GM12878 (cell line): ENCODE measurements around the gene RECK. TPM values are rescaled to one million over a fixed set of nuclear protein-coding genes. Genes with fewer than 3 reads are reported as not detected.

Experiments
- BCL11A ChIP-seq: IDR thresholded peaks from 2 replicates; pipeline ENCODE4 v1.6.1; 2011; ENCODE audit warnings: low read depth, low read length
- CBX3 ChIP-seq: fragments of 200-600 bp; sonication (generic); IDR thresholded peaks from 2 replicates; pipeline ENCODE4 v1.6.1; 2016; ENCODE audit warnings: low read depth, borderline replicate concordance
- CHD2 ChIP-seq: IDR thresholded peaks from 2 replicates; pipeline ENCODE4 v1.6.1; 2011; ENCODE audit warnings: low read depth, low read length, improper control_type of control experiment, borderline replicate concordance
- ETV6 ChIP-seq, 2 experiments: fragments of 450-650 bp in 1 of 2; IDR thresholded peaks in 1 of 2; conservative IDR thresholded peaks in 1 of 2; 2 replicates each; pipeline ENCODE4 v1.6.1; 2014; ENCODE audit warnings: antibody characterized with exemption in 1 of 2, borderline replicate concordance in 1 of 2, low read depth in 1 of 2, mild to moderate bottlenecking in 1 of 2, moderate library complexity in 1 of 2
- GABPA ChIP-seq: IDR thresholded peaks from 2 replicates; pipeline ENCODE4 v1.6.1; 2014; ENCODE audit warnings: antibody characterized with exemption, low read depth, mild to moderate bottlenecking, inconsistent platforms
- POLR2AphosphoS2 ChIP-seq: IDR thresholded peaks from 2 replicates; pipeline ENCODE4 v1.6.1; 2011; ENCODE audit warnings: low read depth, mild to moderate bottlenecking, low read length, improper control_type of control experiment, moderate library complexity
- RB1 ChIP-seq: fragments of 450-650 bp; formaldehyde crosslinking; IDR thresholded peaks from 2 replicates; pipeline ENCODE4 v1.6.1; 2017; ENCODE audit warnings: mild to moderate bottlenecking, borderline replicate concordance
- ZBTB40 ChIP-seq: fragments of 450-650 bp; IDR thresholded peaks from 2 replicates; pipeline ENCODE4 v1.6.1; 2016; ENCODE audit warnings: mild to moderate bottlenecking, moderate library complexity, borderline replicate concordance
- ZZZ3 ChIP-seq: IDR thresholded peaks from 2 replicates; pipeline ENCODE4 v1.6.1; 2011; ENCODE audit warnings: low read depth; ENCODE audit not compliant: control insufficient read depth, insufficient read length
- polyA plus RNA-seq, 11 experiments: library from polyadenylated mRNA; depleted of rRNA in 4 of 11; unstranded in 6 of 11; stranded (reverse) in 5 of 11; fragments of >200 nt; fragmentation: Nextera tagmentation in 4 of 11; fragmentation: Illumina TruSeq in 1 of 11; extraction: Ambion mirVana in 4 of 11; extraction: Trizol in 1 of 11; gene quantifications; 1 replicate in 1 of 11; 2 replicates in 10 of 11; pipeline versions ENCODE4 v1.2.1 to v1.2.3, GENCODE V29; 2011 to 2016; ENCODE audit warnings: inconsistent platforms in 2 of 11, missing spikeins in 2 of 11, low read depth in 1 of 11
- total RNA-seq, 4 experiments: library from RNA; depleted of rRNA in 3 of 4; stranded (reverse); fragments of >200 nt in 3 of 4; fragmentation: Illumina TruSeq in 1 of 4; extraction: Trizol in 1 of 4; gene quantifications; 2 replicates each; pipeline versions ENCODE4 v1.2.1 to v1.2.3, GENCODE V29; 2013 to 2021
- TF ChIP-seq, protein P1 (sequence below): fragments of 450-650 bp; IDR thresholded peaks from 2 replicates; pipeline ENCODE4 v1.6.1; 2017; ENCODE audit warnings: antibody characterized with exemption, mild to moderate bottlenecking, moderate library complexity
- TF ChIP-seq, protein P2 (sequence below), 3 experiments: IDR thresholded peaks in 2 of 3; conservative IDR thresholded peaks in 1 of 3; 2 replicates each; pipeline ENCODE4 v1.5.1; 2011; ENCODE audit warnings: low read depth in 3 of 3, low read length in 3 of 3, mild to moderate bottlenecking in 3 of 3, control low read depth in 2 of 3, moderate library complexity in 2 of 3, inconsistent platforms in 1 of 3, mixed read lengths in 1 of 3; ENCODE audit not compliant: control insufficient read depth in 2 of 3, insufficient read depth in 1 of 3; ENCODE audit errors: extremely low read depth in 1 of 3
- TF ChIP-seq, protein P3 (sequence below): fragments of 450-650 bp; formaldehyde crosslinking; IDR thresholded peaks from 2 replicates; pipeline ENCODE4 v1.5.0; 2022; ENCODE audit warnings: mild to moderate bottlenecking, missing genetic modification characterization

RECK gene
- total and polyA plus RNA-seq, 10 of the 15 experiments (the other 5 are each of a cell fraction or from before 2014, with no cell fraction given), result 0.02 to 0.40 (median 0.13) TPM

DNA sequence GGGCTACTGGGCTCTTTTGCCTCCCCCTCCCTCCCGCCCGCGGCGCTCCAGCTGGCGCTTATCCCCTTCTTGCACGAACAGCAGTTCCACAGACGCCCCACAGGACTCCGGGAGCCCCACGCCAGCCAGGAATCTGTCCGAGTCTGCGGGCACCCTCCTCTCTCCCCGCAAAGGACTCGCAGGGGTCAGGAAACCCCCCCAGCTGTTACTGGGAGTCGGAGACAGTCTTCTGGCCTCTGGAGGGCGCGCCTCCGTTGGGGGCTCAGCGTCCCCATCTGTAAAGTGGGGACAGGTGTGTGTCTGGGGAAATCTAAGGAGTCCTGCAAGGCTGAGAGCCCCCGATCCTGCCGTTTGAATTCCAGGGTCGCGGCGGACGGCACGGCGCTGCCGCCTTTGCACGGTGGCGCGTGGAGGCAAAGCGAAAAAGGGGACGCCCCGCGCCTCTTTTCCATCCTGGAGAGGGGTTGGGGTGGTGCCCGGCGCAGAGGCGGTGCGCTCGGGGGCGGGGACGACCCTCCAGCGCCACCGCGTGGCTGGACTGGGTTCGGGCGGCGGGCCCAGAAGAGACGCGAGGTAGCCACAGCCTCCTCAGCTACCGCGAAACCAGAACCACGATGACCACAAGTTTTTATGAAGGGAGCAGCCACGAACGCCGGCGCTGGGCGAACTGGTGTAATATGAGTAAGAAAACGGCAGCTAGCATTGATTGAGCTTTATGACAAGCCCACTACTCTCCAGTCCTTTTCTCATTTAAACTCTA lies 129.6 kb downstream of the RECK start (continued):
- TF ChIP-seq RB1 (0 out of 2 replicates have a peak, but pooled peaks have one; percentile 37), ZZZ3 (no peak), CHD2 (no peak), BCL11A (no peak), ZBTB40 (no peak), ETV6 (conservative IDR thresholded peaks at IDR 0.05 in 1 of 2, IDR thresholded peaks at IDR 0.05 in 1 of 2; ENCODE audit: borderline replicate concordance in 1 of 2, low read depth in 1 of 2) (no peak), GABPA (no peak), CBX3 (no peak), POLR2AphosphoS2 (no peak)
- TF ChIP-seq, protein P1, sequence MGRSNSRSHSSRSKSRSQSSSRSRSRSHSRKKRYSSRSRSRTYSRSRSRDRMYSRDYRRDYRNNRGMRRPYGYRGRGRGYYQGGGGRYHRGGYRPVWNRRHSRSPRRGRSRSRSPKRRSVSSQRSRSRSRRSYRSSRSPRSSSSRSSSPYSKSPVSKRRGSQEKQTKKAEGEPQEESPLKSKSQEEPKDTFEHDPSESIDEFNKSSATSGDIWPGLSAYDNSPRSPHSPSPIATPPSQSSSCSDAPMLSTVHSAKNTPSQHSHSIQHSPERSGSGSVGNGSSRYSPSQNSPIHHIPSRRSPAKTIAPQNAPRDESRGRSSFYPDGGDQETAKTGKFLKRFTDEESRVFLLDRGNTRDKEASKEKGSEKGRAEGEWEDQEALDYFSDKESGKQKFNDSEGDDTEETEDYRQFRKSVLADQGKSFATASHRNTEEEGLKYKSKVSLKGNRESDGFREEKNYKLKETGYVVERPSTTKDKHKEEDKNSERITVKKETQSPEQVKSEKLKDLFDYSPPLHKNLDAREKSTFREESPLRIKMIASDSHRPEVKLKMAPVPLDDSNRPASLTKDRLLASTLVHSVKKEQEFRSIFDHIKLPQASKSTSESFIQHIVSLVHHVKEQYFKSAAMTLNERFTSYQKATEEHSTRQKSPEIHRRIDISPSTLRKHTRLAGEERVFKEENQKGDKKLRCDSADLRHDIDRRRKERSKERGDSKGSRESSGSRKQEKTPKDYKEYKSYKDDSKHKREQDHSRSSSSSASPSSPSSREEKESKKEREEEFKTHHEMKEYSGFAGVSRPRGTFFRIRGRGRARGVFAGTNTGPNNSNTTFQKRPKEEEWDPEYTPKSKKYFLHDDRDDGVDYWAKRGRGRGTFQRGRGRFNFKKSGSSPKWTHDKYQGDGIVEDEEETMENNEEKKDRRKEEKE, result no peak
- TF ChIP-seq, protein P2, sequence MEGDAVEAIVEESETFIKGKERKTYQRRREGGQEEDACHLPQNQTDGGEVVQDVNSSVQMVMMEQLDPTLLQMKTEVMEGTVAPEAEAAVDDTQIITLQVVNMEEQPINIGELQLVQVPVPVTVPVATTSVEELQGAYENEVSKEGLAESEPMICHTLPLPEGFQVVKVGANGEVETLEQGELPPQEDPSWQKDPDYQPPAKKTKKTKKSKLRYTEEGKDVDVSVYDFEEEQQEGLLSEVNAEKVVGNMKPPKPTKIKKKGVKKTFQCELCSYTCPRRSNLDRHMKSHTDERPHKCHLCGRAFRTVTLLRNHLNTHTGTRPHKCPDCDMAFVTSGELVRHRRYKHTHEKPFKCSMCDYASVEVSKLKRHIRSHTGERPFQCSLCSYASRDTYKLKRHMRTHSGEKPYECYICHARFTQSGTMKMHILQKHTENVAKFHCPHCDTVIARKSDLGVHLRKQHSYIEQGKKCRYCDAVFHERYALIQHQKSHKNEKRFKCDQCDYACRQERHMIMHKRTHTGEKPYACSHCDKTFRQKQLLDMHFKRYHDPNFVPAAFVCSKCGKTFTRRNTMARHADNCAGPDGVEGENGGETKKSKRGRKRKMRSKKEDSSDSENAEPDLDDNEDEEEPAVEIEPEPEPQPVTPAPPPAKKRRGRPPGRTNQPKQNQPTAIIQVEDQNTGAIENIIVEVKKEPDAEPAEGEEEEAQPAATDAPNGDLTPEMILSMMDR (IDR thresholded peaks at IDR 0.05 in 2 of 3, conservative IDR thresholded peaks at IDR 0.05 in 1 of 3; ENCODE audit: control insufficient read depth in 2 of 3, extremely low read depth in 1 of 3, insufficient read depth in 1 of 3, low read depth in 3 of 3, low read length in 3 of 3), result peak; percentile 82 to 98 (median 87)
- TF ChIP-seq, protein P3, sequence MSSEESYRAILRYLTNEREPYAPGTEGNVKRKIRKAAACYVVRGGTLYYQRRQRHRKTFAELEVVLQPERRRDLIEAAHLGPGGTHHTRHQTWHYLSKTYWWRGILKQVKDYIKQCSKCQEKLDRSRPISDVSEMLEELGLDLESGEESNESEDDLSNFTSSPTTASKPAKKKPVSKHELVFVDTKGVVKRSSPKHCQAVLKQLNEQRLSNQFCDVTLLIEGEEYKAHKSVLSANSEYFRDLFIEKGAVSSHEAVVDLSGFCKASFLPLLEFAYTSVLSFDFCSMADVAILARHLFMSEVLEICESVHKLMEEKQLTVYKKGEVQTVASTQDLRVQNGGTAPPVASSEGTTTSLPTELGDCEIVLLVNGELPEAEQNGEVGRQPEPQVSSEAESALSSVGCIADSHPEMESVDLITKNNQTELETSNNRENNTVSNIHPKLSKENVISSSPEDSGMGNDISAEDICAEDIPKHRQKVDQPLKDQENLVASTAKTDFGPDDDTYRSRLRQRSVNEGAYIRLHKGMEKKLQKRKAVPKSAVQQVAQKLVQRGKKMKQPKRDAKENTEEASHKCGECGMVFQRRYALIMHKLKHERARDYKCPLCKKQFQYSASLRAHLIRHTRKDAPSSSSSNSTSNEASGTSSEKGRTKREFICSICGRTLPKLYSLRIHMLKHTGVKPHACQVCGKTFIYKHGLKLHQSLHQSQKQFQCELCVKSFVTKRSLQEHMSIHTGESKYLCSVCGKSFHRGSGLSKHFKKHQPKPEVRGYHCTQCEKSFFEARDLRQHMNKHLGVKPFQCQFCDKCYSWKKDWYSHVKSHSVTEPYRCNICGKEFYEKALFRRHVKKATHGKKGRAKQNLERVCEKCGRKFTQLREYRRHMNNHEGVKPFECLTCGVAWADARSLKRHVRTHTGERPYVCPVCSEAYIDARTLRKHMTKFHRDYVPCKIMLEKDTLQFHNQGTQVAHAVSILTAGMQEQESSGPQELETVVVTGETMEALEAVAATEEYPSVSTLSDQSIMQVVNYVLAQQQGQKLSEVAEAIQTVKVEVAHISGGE (CRISPR knock-in tag), result no peak
